ENCODE data around the gene TARBP2. TPM values are rescaled to one million over a fixed set of nuclear protein-coding genes. Genes with fewer than 3 reads are reported as not detected.
"Not testable (repeated sequence)": the region's sequence is repeated elsewhere in the genome, so short reads cannot be mapped to it uniquely, and the experiment has no call there.

Gene TARBP2
- total and polyA plus RNA-seq, 4 donors = 22.5 to 46.2 (median 42.0) TPM

DNA sequence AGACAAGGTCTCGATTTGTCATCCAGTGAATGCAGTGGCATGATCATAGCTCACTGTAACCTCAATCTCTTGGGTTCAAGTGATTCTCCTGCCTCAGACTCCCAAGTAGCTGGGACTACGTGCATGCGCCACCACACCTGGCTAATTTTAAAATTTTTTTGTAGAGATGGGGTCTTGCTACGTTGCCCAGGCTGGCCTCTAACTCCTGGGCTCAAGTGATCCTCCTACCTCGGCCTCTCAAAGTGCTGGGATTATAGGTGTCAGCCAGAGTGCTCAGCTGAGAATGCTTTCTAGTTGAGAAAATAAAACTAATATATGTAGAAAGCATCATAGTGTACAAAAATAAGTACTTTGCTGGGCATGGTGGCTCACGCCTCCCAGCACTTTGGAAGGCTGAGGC, 47.3 kb downstream of the TARBP2 start:
- WGBS (ENCODE audit: insufficient coverage) = 96% methylated on average over 3 of the region's 6 CpGs
- not testable (repeated sequence) for H3K4me3 ChIP-seq (ENCODE audit: low read depth, low read length); DNase-seq (ENCODE audit: low read depth in 4 of 6, low spot score in 6 of 6); H3K27me3 ChIP-seq (ENCODE audit: control insufficient read depth, insufficient read depth, low read length); H3K9me3 ChIP-seq (ENCODE audit: control insufficient read depth, insufficient read depth, low read length); H3K27ac ChIP-seq (ENCODE audit: low read depth, low read length)
- Histone ChIP-seq H3K4me1 (ENCODE audit: control insufficient read depth, insufficient read depth, low read length) (peaks cover 10% of the 10 kb centered on the region), H3K36me3 (ENCODE audit: control insufficient read depth, insufficient read depth, low read length) (peaks cover 15% of the 10 kb centered on the region)

DNA sequence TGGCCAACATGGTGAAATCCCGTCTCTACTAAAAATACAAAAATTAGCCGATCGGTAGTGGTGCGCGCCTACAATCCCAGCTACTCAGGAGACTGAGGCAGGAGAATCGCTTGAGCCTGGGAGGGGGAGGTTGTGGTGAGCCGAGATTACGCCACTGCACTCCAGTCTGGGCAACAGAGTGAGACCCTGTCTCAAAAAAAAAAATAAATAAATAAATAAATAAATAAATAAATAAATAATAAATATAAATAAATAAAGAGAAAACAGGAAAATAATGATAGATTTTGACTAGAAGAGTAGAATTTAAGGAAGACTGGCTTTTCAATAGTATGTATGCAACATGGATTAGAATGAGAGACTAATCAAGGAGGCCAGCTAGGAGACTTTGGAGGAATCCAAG, 49.0 kb downstream of the TARBP2 start:
- H3K27me3 ChIP-seq (ENCODE audit: control insufficient read depth, insufficient read depth, low read length); H3K4me3 ChIP-seq (ENCODE audit: low read depth, low read length); H3K9me3 ChIP-seq (ENCODE audit: control insufficient read depth, insufficient read depth, low read length); H3K27ac ChIP-seq (ENCODE audit: low read depth, low read length); DNase-seq (ENCODE audit: low read depth in 4 of 6, low spot score in 6 of 6): not testable (repeated sequence)
- Histone ChIP-seq H3K36me3 (ENCODE audit: control insufficient read depth, insufficient read depth, low read length) (peaks cover 15% of the 10 kb centered on the region), H3K4me1 (ENCODE audit: control insufficient read depth, insufficient read depth, low read length) (peaks cover 19% of the 10 kb centered on the region)
- WGBS (ENCODE audit: insufficient coverage) = 80% methylated on average over 1 of the region's 8 CpGs

DNA sequence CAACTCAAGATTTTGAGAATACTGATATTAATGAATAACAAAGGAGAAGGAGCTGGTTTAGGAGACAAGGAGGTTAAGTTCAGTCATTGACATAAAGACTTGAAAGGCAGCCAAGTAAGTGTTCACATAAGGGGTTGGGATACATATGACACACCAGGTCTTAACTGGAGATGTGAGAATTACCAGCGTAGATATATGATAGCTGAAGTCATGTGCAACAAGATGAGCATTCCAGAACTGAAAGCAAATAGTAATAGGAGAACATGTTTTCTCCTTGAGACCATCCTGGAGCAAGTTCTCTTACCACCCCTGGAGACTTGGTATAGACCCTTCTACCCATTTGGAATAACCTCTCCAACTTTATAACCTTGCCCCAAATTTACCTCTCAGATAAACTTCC, 49.5 kb downstream of the TARBP2 start:
- no CpG with 5 or more reads among the region's 1 CpG for WGBS (ENCODE audit: insufficient coverage)
- Histone ChIP-seq H3K9me3 (ENCODE audit: control insufficient read depth, insufficient read depth, low read length) (no peaks in the 10 kb centered on the region), H3K4me1 (ENCODE audit: control insufficient read depth, insufficient read depth, low read length) (peaks cover 19% of the 10 kb centered on the region), H3K27ac (ENCODE audit: low read depth, low read length) (no peak overlapping the region), H3K27me3 (ENCODE audit: control insufficient read depth, insufficient read depth, low read length) (no peaks in the 10 kb centered on the region), H3K4me3 (ENCODE audit: low read depth, low read length) (no peak overlapping the region), H3K36me3 (ENCODE audit: control insufficient read depth, insufficient read depth, low read length) (peaks cover 15% of the 10 kb centered on the region)
- DNase-seq (ENCODE audit: low read depth in 4 of 6, low spot score in 6 of 6) = no peak

DNA sequence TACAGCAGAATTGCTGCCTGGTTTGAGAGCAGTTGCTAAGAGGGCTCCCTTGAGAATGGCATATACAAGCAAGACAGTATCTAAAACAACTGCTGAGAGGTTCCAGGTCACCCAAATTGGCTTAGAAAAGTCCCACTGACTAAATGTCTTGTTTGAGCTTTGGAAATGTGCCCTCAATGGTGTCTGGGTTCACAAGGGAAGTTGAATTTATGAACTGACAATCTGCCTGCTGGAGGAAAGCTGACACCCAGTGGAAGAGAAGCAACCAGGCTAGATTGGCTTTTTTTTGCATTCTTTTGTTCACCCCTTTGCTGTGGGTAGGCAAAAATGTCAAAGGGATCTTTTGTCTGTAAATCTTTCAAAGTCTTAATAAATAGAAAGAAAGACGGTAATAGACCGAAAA, 50.8 kb downstream of the TARBP2 start:
- Histone ChIP-seq H3K4me3 (ENCODE audit: low read depth, low read length) (no peak overlapping the region), H3K4me1 (ENCODE audit: control insufficient read depth, insufficient read depth, low read length) (peaks cover 19% of the 10 kb centered on the region), H3K9me3 (ENCODE audit: control insufficient read depth, insufficient read depth, low read length) (no peaks in the 10 kb centered on the region), H3K27ac (ENCODE audit: low read depth, low read length) (peak overlapping the region; percentile 42), H3K27me3 (ENCODE audit: control insufficient read depth, insufficient read depth, low read length) (no peaks in the 10 kb centered on the region), H3K36me3 (ENCODE audit: control insufficient read depth, insufficient read depth, low read length) (peaks cover 15% of the 10 kb centered on the region)
- peak in 5 of 6 donors; percentile 61 to 86 (median 74) for DNase-seq (ENCODE audit: low read depth in 4 of 6, low spot score in 6 of 6)
- no CpG with 5 or more reads among the region's 2 CpGs for WGBS (ENCODE audit: insufficient coverage)

DNA sequence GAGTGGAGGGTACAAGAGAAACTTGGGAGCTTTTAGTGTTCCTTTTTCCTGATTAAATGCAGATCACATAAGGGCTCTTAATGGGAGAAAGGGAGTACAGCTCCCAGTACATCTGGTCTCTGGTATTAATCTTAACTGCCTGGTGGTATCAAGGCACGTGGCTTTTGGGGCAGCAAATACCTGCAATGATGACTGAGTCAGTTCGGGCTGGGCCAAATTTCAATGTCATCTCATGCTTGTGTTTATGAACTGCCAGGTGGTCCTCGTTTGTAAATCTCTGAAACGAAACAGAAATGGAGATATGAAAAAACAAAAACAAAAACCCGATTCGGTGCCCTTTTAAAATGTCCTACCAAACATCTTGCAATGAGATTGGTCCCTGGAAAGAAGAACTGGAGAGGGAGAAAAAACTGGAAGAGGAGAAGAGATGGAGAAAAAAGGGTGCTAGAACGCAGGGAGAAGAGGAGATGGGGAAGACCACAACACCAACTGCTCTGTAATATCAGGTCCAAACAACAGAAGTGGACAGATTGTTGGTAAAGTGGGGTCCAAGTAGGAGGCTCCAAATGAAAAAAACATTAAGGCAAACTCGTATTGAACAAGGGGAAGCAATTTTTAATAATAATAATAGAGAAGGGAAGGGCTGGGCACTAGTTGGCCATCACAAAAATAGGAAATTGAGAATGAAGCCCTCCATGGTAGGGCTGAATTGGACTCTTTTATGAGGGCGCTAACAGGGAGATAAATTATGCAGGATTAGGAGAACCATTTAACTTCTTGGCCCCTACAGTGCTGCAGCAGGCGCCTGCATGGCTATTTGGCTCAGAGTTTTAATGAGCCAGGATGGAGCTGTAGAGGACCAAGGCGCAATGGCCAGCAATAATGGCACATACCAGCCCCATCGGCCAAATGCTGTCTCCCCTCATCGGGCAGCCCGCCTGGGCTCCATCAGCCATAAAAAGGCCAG, 51.6 kb downstream of the TARBP2 start:
- peak in 2 of 6 donors; percentile 72 to 75 for DNase-seq (ENCODE audit: low read depth in 4 of 6, low spot score in 6 of 6)
- Histone ChIP-seq H3K27me3 (ENCODE audit: control insufficient read depth, insufficient read depth, low read length) (no peaks in the 10 kb centered on the region), H3K4me3 (ENCODE audit: low read depth, low read length) (no peak overlapping the region), H3K9me3 (ENCODE audit: control insufficient read depth, insufficient read depth, low read length) (no peaks in the 10 kb centered on the region), H3K4me1 (ENCODE audit: control insufficient read depth, insufficient read depth, low read length) (peaks cover 19% of the 10 kb centered on the region), H3K27ac (ENCODE audit: low read depth, low read length) (peak overlapping the region; percentile 42), H3K36me3 (ENCODE audit: control insufficient read depth, insufficient read depth, low read length) (peaks cover 14% of the 10 kb centered on the region)
- WGBS (ENCODE audit: insufficient coverage) = 45% methylated on average over 5 of the region's 14 CpGs

Small RNAs within 50 kb of the gene (small RNA-seq; reads per million reads assigned to genes)
- not detected for gene AC023509.3 (ENCODE audit: low replicate concordance)

Other genes with a start within 250 kb of the TARBP2 start
- gene ESPL1, start 233.0 kb upstream of the TARBP2 start, total RNA-seq = 1 to 10 TPM; 3.0 to 4.5 TPM
- 1 to 10 TPM; 6.0 to 9.2 TPM for gene ESPL1, start 233.0 kb upstream of the TARBP2 start, polyA plus RNA-seq (ENCODE audit: insufficient read length in 2 of 2)
- gene PFDN5, start 205.7 kb upstream of the TARBP2 start, total RNA-seq = 100 to 1,000 TPM; 381 to 945 TPM
- 100 to 1,000 TPM; 566 to 570 TPM for gene PFDN5, start 205.7 kb upstream of the TARBP2 start, polyA plus RNA-seq (ENCODE audit: insufficient read length in 2 of 2)
- 10 to 100 TPM; 31.4 to 72.7 TPM for gene MYG1, start 201.6 kb upstream of the TARBP2 start, total RNA-seq
- gene MYG1, start 201.6 kb upstream of the TARBP2 start, polyA plus RNA-seq (ENCODE audit: insufficient read length in 2 of 2) = 10 to 100 TPM; 86.8 to 93.5 TPM
- 10 to 100 TPM; 27.2 to 69.4 TPM for gene AAAS, start 179.7 kb upstream of the TARBP2 start, total RNA-seq
- gene AAAS, start 179.7 kb upstream of the TARBP2 start, polyA plus RNA-seq (ENCODE audit: insufficient read length in 2 of 2) = 10 to 100 TPM; 63.4 to 84.3 TPM
- gene SP7, start 164.9 kb upstream of the TARBP2 start, total RNA-seq = under 1 TPM; 0.22 to 0.30 TPM
- under 1 TPM; 0.22 to 0.29 TPM for gene SP7, start 164.9 kb upstream of the TARBP2 start, polyA plus RNA-seq (ENCODE audit: insufficient read length in 2 of 2)
- 10 to 100 TPM; 38.1 to 55.2 TPM for gene SP1, start 121.1 kb upstream of the TARBP2 start, total RNA-seq
- 10 to 100 TPM; 31.3 to 32.6 TPM for gene SP1, start 121.1 kb upstream of the TARBP2 start, polyA plus RNA-seq (ENCODE audit: insufficient read length in 2 of 2)
- under 1 TPM; 0.50 to 0.61 TPM for gene AMHR2, start 77.4 kb upstream of the TARBP2 start, total RNA-seq
- under 1 TPM in 1 of 2 donors, not detected in 1; 0.23 TPM for gene AMHR2, start 77.4 kb upstream of the TARBP2 start, polyA plus RNA-seq (ENCODE audit: insufficient read length in 2 of 2)
- gene PRR13, start 59.5 kb upstream of the TARBP2 start, total RNA-seq = 10 to 100 TPM; 14.9 to 33.7 TPM
- 10 to 100 TPM; 56.3 to 57.7 TPM for gene PRR13, start 59.5 kb upstream of the TARBP2 start, polyA plus RNA-seq (ENCODE audit: insufficient read length in 2 of 2)
- gene PCBP2, start 49.2 kb upstream of the TARBP2 start, total RNA-seq = 100 to 1,000 TPM; 287 to 360 TPM
- 100 to 1,000 TPM; 690 to 700 TPM for gene PCBP2, start 49.2 kb upstream of the TARBP2 start, polyA plus RNA-seq (ENCODE audit: insufficient read length in 2 of 2)
- gene MAP3K12, start 1.8 kb upstream of the TARBP2 start, total RNA-seq = 10 to 100 TPM; 26.4 to 40.1 TPM
- gene MAP3K12, start 1.8 kb upstream of the TARBP2 start, polyA plus RNA-seq (ENCODE audit: insufficient read length in 2 of 2) = 10 to 100 TPM; 53.9 to 75.6 TPM
- gene NPFF, start 6.2 kb downstream of the TARBP2 start, total RNA-seq = 1 to 10 TPM; 2.2 to 3.0 TPM
- gene NPFF, start 6.2 kb downstream of the TARBP2 start, polyA plus RNA-seq (ENCODE audit: insufficient read length in 2 of 2) = 1 to 10 TPM; 5.9 to 7.7 TPM
- gene ATF7, start 125.1 kb downstream of the TARBP2 start, total RNA-seq = 10 to 100 TPM; 18.7 to 20.4 TPM
- gene ATF7, start 125.1 kb downstream of the TARBP2 start, polyA plus RNA-seq (ENCODE audit: insufficient read length in 2 of 2) = 10 to 100 TPM; 28.1 to 31.1 TPM
- 100 to 1,000 TPM in 1 of 2 donors, 10 to 100 TPM in 1; 65.8 to 221 TPM for gene ATP5MC2, start 174.8 kb downstream of the TARBP2 start, total RNA-seq
- gene ATP5MC2, start 174.8 kb downstream of the TARBP2 start, polyA plus RNA-seq (ENCODE audit: insufficient read length in 2 of 2) = 100 to 1,000 TPM; 374 to 387 TPM
- 100 to 1,000 TPM in 1 of 2 donors, 10 to 100 TPM in 1; 55.5 to 205 TPM for gene CALCOCO1, start 226.2 kb downstream of the TARBP2 start, total RNA-seq
- 100 to 1,000 TPM in 1 of 2 donors, 10 to 100 TPM in 1; 85.3 to 120 TPM for gene CALCOCO1, start 226.2 kb downstream of the TARBP2 start, polyA plus RNA-seq (ENCODE audit: insufficient read length in 2 of 2)